ENCODE data around the gene AP3D1.

DNA sequence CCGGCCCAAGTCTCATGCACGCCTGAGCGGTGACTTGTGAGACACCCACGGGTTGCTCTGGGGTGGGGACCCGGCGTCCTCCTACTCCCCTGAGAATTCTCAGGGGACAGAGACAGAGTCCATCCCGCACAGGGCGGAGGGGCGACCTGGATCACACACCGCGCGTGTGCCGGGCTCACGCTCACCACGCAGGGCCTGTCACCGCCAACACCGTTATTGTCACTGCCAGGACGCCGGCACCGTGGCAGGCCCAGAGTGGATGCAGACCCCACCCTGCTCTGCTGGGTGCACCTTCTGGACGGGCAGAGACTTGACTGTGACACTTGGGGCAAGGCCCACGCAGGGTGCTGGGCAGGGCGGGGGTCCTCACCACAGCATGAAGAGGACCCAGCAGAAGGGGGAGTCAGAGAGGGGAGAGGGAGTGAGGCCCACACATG is 71.5 kb downstream of the AP3D1 start:
- TF ChIP-seq, protein P1, sequence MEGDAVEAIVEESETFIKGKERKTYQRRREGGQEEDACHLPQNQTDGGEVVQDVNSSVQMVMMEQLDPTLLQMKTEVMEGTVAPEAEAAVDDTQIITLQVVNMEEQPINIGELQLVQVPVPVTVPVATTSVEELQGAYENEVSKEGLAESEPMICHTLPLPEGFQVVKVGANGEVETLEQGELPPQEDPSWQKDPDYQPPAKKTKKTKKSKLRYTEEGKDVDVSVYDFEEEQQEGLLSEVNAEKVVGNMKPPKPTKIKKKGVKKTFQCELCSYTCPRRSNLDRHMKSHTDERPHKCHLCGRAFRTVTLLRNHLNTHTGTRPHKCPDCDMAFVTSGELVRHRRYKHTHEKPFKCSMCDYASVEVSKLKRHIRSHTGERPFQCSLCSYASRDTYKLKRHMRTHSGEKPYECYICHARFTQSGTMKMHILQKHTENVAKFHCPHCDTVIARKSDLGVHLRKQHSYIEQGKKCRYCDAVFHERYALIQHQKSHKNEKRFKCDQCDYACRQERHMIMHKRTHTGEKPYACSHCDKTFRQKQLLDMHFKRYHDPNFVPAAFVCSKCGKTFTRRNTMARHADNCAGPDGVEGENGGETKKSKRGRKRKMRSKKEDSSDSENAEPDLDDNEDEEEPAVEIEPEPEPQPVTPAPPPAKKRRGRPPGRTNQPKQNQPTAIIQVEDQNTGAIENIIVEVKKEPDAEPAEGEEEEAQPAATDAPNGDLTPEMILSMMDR (conservative IDR thresholded peaks at IDR 0.05) = no peak
- no peak for TF ChIP-seq EZH2 (IDR thresholded peaks at IDR 0.05; ENCODE audit: low read depth)

Data from PC-9 (cell line).